Ectodermal cell (in vitro differentiated cells): ENCODE data around the gene TNP2. TPM values are rescaled to one million over a fixed set of nuclear protein-coding genes. Genes with fewer than 3 reads are reported as not detected.

ENCODE experiments used
- H3K27ac ChIP-seq: 2 replicates; pipeline ENCODE4 v1.7.0; 2013; ENCODE audit warnings: mild to moderate bottlenecking, low read depth, low read length; ENCODE audit not compliant: insufficient read depth, poor library complexity, severe bottlenecking
- H3K27me3 ChIP-seq: 2 replicates; pipeline ENCODE4 v1.7.0; 2013; ENCODE audit warnings: mild to moderate bottlenecking, low read length; ENCODE audit not compliant: insufficient read depth, control insufficient read depth, poor library complexity, severe bottlenecking
- H3K36me3 ChIP-seq: one replicate; pipeline ENCODE4 v1.7.0; 2013; ENCODE audit warnings: low read length; ENCODE audit not compliant: control insufficient read depth, insufficient read depth
- H3K4me1 ChIP-seq: one replicate; pipeline ENCODE4 v1.7.0; 2013; ENCODE audit warnings: low read length; ENCODE audit not compliant: control insufficient read depth, insufficient read depth
- H3K4me3 ChIP-seq: 2 replicates; pipeline ENCODE4 v1.7.0; 2013; ENCODE audit warnings: low read depth, low read length, control low read depth; ENCODE audit not compliant: insufficient read depth
- H3K9me3 ChIP-seq: 2 replicates; pipeline ENCODE4 v1.7.0; 2013; ENCODE audit warnings: mild to moderate bottlenecking, low read length, moderate library complexity; ENCODE audit not compliant: control insufficient read depth
- WGBS, 2 experiments: methylation state at CpG; one replicate each; pipeline ENCODE4 v1.1.7; 2013; ENCODE audit warnings: missing lambda C conversion rate in 2 of 2; 5-methylcytosine and 5-hydroxymethylcytosine counted together
- polyA plus RNA-seq, 4 experiments: library from polyadenylated mRNA; stranded (reverse); fragments of 50-300 nt; gene quantifications; one replicate each; pipeline ENCODE4 v1.2.3, GENCODE V29; 2013

TNP2 gene
- polyA plus RNA-seq (2013, experiment 1 of 4), result not detected
- polyA plus RNA-seq (2013, experiment 2 of 4), result not detected
- not detected for polyA plus RNA-seq (2013, experiment 3 of 4)
- polyA plus RNA-seq (2013, experiment 4 of 4), result not detected

- peaks cover 17% of the 10 kb centered on the region for H3K4me1 ChIP-seq
- no peak within 1 kb of the TSS for H3K27ac ChIP-seq
- no peaks in the 10 kb centered on the region for H3K9me3 ChIP-seq
- no peak within 1 kb of the TSS for H3K4me3 ChIP-seq
- WGBS, 2 experiments, result 94 to 96% methylated on average over 10 of the region's 11 CpGs
- no peaks in the 10 kb centered on the region for H3K27me3 ChIP-seq
- H3K36me3 ChIP-seq, result no peaks in the 10 kb centered on the region
Measured at GRCh38 chr16:11268921-11269375, at the start of gene TNP2. Gene TNP2 (minus strand): TSS chr16:11269325. CDS start chr16:11269262, 63 bp downstream.

GRCh38 chr16:11318817-11319216 is 49.7 kb upstream of the TNP2 start:
- Histone ChIP-seq H3K4me3 (no peak overlapping the region), H3K9me3 (no peaks in the 10 kb centered on the region), H3K27ac (no peak overlapping the region), H3K36me3 (no peaks in the 10 kb centered on the region), H3K4me1 (peaks cover 9% of the 10 kb centered on the region), H3K27me3 (peaks cover 8% of the 10 kb centered on the region)
- WGBS, 2 experiments, result 94% methylated on average over 8 of the region's 8 CpGs

- Histone ChIP-seq H3K36me3 (no peaks in the 10 kb centered on the region), H3K27ac (no peak overlapping the region), H3K4me1 (peaks cover 9% of the 10 kb centered on the region), H3K27me3 (peaks cover 8% of the 10 kb centered on the region), H3K9me3 (no peaks in the 10 kb centered on the region), H3K4me3 (no peak overlapping the region)
- WGBS, 2 experiments, result 35 to 36% methylated on average over 23 of the region's 23 CpGs
Measured at GRCh38 chr16:11316331-11317015, 47.3 kb upstream of the TNP2 start.

- Histone ChIP-seq H3K9me3 (no peaks in the 10 kb centered on the region), H3K4me3 (no peak overlapping the region), H3K4me1 (peaks cover 9% of the 10 kb centered on the region), H3K36me3 (no peaks in the 10 kb centered on the region), H3K27ac (no peak overlapping the region), H3K27me3 (peaks cover 8% of the 10 kb centered on the region)
- WGBS, 2 experiments, result 2 to 3% methylated on average over 13 of the region's 13 CpGs
Measured at GRCh38 chr16:11315510-11315909, 46.4 kb upstream of the TNP2 start.

GRCh38 chr16:11314309-11314894 is 45.3 kb upstream of the TNP2 start:
- no peaks in the 10 kb centered on the region for H3K9me3 ChIP-seq
- 93% methylated on average over 8 of the region's 8 CpGs for WGBS, 2 experiments
- H3K4me3 ChIP-seq, result no peak overlapping the region
- H3K27me3 ChIP-seq, result peaks cover 8% of the 10 kb centered on the region
- H3K36me3 ChIP-seq, result no peaks in the 10 kb centered on the region
- H3K4me1 ChIP-seq, result peaks cover 9% of the 10 kb centered on the region
- H3K27ac ChIP-seq, result no peak overlapping the region

- no peaks in the 10 kb centered on the region for H3K9me3 ChIP-seq
- no peak overlapping the region for H3K27ac ChIP-seq
- H3K27me3 ChIP-seq, result peaks cover 8% of the 10 kb centered on the region
- WGBS, 2 experiments, result 91 to 96% methylated on average over 7 to 9 of the region's 9 CpGs
- H3K4me1 ChIP-seq, result peaks cover 9% of the 10 kb centered on the region
- H3K4me3 ChIP-seq, result no peak overlapping the region
- H3K36me3 ChIP-seq, result no peaks in the 10 kb centered on the region
Measured at GRCh38 chr16:11313493-11314308, 44.6 kb upstream of the TNP2 start.

GRCh38 chr16:11312718-11313492 is 43.8 kb upstream of the TNP2 start:
- no peak overlapping the region for H3K4me3 ChIP-seq
- 66% methylated on average over 7 to 8 of the region's 8 CpGs for WGBS, 2 experiments
- H3K27ac ChIP-seq, result no peak overlapping the region
- no peaks in the 10 kb centered on the region for H3K36me3 ChIP-seq
- H3K9me3 ChIP-seq, result no peaks in the 10 kb centered on the region
- H3K4me1 ChIP-seq, result peaks cover 9% of the 10 kb centered on the region
- peaks cover 8% of the 10 kb centered on the region for H3K27me3 ChIP-seq

- Histone ChIP-seq H3K4me3 (no peak overlapping the region), H3K9me3 (no peaks in the 10 kb centered on the region), H3K27ac (no peak overlapping the region), H3K4me1 (peaks cover 5% of the 10 kb centered on the region), H3K36me3 (no peaks in the 10 kb centered on the region), H3K27me3 (peaks cover 5% of the 10 kb centered on the region)
- WGBS, 2 experiments, result 92 to 95% methylated on average over 10 of the region's 10 CpGs
Measured at GRCh38 chr16:11310997-11311561, 42.0 kb upstream of the TNP2 start.

- Histone ChIP-seq H3K36me3 (no peaks in the 10 kb centered on the region), H3K4me1 (peaks cover 3% of the 10 kb centered on the region), H3K4me3 (no peak overlapping the region), H3K9me3 (no peaks in the 10 kb centered on the region), H3K27me3 (peaks cover 3% of the 10 kb centered on the region), H3K27ac (no peak overlapping the region)
- 95% methylated on average over 3 of the region's 3 CpGs for WGBS, 2 experiments
Measured at GRCh38 chr16:11310634-11310977, 41.5 kb upstream of the TNP2 start.
